CD4-positive, alpha-beta T cell (primary cell): Measurements from ENCODE around the gene ELMO1. TPM values are rescaled to one million over a fixed set of nuclear protein-coding genes. Genes with fewer than 3 reads are reported as not detected.

Experiments used
- ATAC-seq: fragments of 200-7000 bp; cut with Tn5 transposase; one replicate; pipeline ENCODE4 v1.10.0; 2022; ENCODE audit warnings: mild to moderate bottlenecking; ENCODE audit not compliant: poor library complexity
- CTCF ChIA-PET: fragments of 350-600 bp; sonication (Branson Sonifier 250); formaldehyde crosslinking; loops from one replicate; lab custom pipeline; 2021; ENCODE audit warnings: antibody characterized with exemption, inconsistent platforms; lab: Charles Lee
- POLR2A ChIA-PET: fragments of 350-600 bp; sonication (Branson Sonifier 250); formaldehyde crosslinking; loops from one replicate; lab custom pipeline; 2021; ENCODE audit warnings: antibody characterized with exemption, inconsistent platforms; lab: Charles Lee
- DNase-seq, 14 experiments: peaks; one replicate each; pipeline ENCODE4 v3.0.0-alpha.2; 2013 to 2020; ENCODE audit warnings: mixed read lengths in 2 of 14
- H3K27ac ChIP-seq, 2 donors: one replicate each; pipeline versions ENCODE4 v1.5.1 to v1.7.0; 2013; ENCODE audit warnings: low read length in 2 of 2, low read depth in 1 of 2, mild to moderate bottlenecking in 1 of 2
- H3K27me3 ChIP-seq, 2 experiments: 1 replicate in 1 of 2; 2 replicates in 1 of 2; pipeline versions ENCODE4 v1.6.1 to v1.7.0; 2013; ENCODE audit warnings: low read length in 2 of 2, control low read depth in 1 of 2, mild to moderate bottlenecking in 1 of 2, moderate library complexity in 1 of 2; ENCODE audit not compliant: insufficient read depth in 2 of 2, control insufficient read depth in 1 of 2
- H3K36me3 ChIP-seq: one replicate; pipeline ENCODE4 v1.6.1; 2013; ENCODE audit warnings: low read length, control low read depth; ENCODE audit not compliant: insufficient read depth
- H3K4me1 ChIP-seq: one replicate; pipeline ENCODE4 v1.6.1; 2013; ENCODE audit warnings: low read length, control low read depth; ENCODE audit not compliant: insufficient read depth
- H3K4me3 ChIP-seq: one replicate; pipeline ENCODE4 v1.5.1; 2013; ENCODE audit warnings: mild to moderate bottlenecking, low read length, moderate library complexity
- H3K9me3 ChIP-seq, 2 experiments: 1 replicate in 1 of 2; 2 replicates in 1 of 2; pipeline versions ENCODE4 v1.6.1 to v1.7.0; 2013; ENCODE audit warnings: low read length in 2 of 2, mild to moderate bottlenecking in 2 of 2, control low read depth in 1 of 2, moderate library complexity in 1 of 2; ENCODE audit not compliant: control insufficient read depth in 1 of 2, insufficient read depth in 1 of 2
- H3K27ac Mint-ChIP-seq: one replicate; pipeline ENCODE4 v1.8.0; 2020; ENCODE audit warnings: mixed read lengths
- H3K27me3 Mint-ChIP-seq: one replicate; pipeline ENCODE4 v1.8.0; 2021; ENCODE audit warnings: mixed read lengths
- H3K36me3 Mint-ChIP-seq: one replicate; pipeline ENCODE4 v1.8.0; 2021; ENCODE audit warnings: low read depth, mixed read lengths
- H3K4me1 Mint-ChIP-seq: one replicate; pipeline ENCODE4 v1.8.0; 2021; ENCODE audit warnings: low read depth, mixed read lengths
- H3K4me3 Mint-ChIP-seq: one replicate; pipeline ENCODE4 v1.8.0; 2020; ENCODE audit warnings: mild to moderate bottlenecking, mixed read lengths
- H3K9me3 Mint-ChIP-seq: one replicate; pipeline ENCODE4 v1.8.0; 2020; ENCODE audit warnings: mixed read lengths
- intact Hi-C, 2 experiments: fragments of 100-400 bp; cut with DNase I in 1 of 2; cut with micrococcal nuclease in 1 of 2; formaldehyde crosslinking; loops; one replicate each; pipeline versions ENCODE4 v1.15.1 to v1.9.0; 2023 to 2025; cut with DNase I, micrococcal nuclease
- total RNA-seq, 174 experiments: library from RNA in 2 of 174; stranded (reverse) in 2 of 174; gene quantifications; one replicate each; pipeline ENCODE4 v1.2.3 and lab custom pipeline; 2021 to 2026
- TF ChIP-seq, protein P1 (sequence below): fragments of 200-600 bp; IDR thresholded peaks from one replicate; pipeline ENCODE4 v1.8.0; 2022; ENCODE audit warnings: antibody characterized with exemption, mild to moderate bottlenecking

The ELMO1 gene
- total RNA-seq, 2 experiments from 2014 or later, result 117 to 120 TPM

DNA sequence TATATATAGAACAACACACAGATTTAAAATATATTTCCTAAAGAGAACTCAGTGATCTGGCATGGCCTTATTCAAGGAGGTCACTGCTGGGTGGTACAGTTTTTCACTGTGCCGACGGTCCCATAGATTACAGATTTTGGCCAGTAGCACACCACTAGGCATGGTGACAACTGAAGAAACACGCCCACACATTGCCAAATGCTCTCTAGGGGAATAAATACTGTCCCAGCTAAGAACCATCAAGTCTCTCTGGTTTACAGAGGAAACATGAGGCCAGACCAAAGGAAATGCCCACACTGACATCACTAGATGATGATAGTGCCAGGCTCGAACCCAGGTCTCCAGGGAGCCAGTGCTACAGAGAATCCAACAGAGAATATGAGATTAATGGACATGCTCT, 316.8 kb downstream of the ELMO1 start:
- DNase-seq (no peak), ATAC-seq (no peak)
- peaks cover 2% of the 10 kb centered on the region for H3K9me3 Mint-ChIP-seq
- no peak overlapping the region for H3K4me3 Mint-ChIP-seq
- no peaks in the 10 kb centered on the region for H3K27me3 ChIP-seq
- TF ChIP-seq, protein P1, sequence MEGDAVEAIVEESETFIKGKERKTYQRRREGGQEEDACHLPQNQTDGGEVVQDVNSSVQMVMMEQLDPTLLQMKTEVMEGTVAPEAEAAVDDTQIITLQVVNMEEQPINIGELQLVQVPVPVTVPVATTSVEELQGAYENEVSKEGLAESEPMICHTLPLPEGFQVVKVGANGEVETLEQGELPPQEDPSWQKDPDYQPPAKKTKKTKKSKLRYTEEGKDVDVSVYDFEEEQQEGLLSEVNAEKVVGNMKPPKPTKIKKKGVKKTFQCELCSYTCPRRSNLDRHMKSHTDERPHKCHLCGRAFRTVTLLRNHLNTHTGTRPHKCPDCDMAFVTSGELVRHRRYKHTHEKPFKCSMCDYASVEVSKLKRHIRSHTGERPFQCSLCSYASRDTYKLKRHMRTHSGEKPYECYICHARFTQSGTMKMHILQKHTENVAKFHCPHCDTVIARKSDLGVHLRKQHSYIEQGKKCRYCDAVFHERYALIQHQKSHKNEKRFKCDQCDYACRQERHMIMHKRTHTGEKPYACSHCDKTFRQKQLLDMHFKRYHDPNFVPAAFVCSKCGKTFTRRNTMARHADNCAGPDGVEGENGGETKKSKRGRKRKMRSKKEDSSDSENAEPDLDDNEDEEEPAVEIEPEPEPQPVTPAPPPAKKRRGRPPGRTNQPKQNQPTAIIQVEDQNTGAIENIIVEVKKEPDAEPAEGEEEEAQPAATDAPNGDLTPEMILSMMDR, result no peak
- H3K27ac ChIP-seq, result no peak overlapping the region
- H3K9me3 ChIP-seq, result no peaks in the 10 kb centered on the region
- no peaks in the 10 kb centered on the region for H3K4me1 ChIP-seq
- peaks cover 100% of the 10 kb centered on the region for H3K36me3 Mint-ChIP-seq
- H3K27ac Mint-ChIP-seq, result no peak overlapping the region
- H3K36me3 ChIP-seq, result peaks cover 49% of the 10 kb centered on the region
- POLR2A ChIA-PET, result no interaction called here
- CTCF ChIA-PET, result no interaction called here
- peaks cover 32% of the 10 kb centered on the region for H3K4me1 Mint-ChIP-seq
- intact Hi-C loops, result no loop called here
- no peak overlapping the region for H3K4me3 ChIP-seq
- H3K27me3 Mint-ChIP-seq, result no peaks in the 10 kb centered on the region

DNA sequence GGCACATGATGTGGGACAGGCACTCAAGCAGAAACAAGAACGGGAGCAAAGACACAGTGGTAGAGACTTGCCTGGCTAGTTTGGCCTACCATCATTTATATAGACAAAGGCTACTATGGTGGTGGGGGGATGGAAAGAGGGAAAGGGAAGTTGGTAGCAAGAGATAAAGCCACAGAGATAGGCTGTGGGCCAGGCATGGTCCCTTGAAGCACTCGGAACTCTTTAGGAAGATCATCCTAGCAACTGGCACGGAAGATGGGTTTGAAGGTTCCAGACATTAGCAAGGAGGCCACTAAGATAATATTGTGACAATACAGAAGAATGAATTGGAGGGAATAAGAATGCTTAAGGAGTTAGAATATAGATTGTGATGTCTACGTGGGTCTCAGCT, 319.6 kb downstream of the ELMO1 start:
- no peak overlapping the region for H3K27ac ChIP-seq
- H3K27me3 Mint-ChIP-seq, result no peaks in the 10 kb centered on the region
- POLR2A ChIA-PET, result no interaction called here
- H3K36me3 Mint-ChIP-seq, result peaks cover 94% of the 10 kb centered on the region
- DNase-seq (no peak), ATAC-seq (no peak)
- CTCF ChIA-PET, result no interaction called here
- no peak overlapping the region for H3K4me3 ChIP-seq
- H3K27me3 ChIP-seq, result no peaks in the 10 kb centered on the region
- peaks cover 2% of the 10 kb centered on the region for H3K9me3 Mint-ChIP-seq
- H3K4me3 Mint-ChIP-seq, result no peak overlapping the region
- H3K4me1 Mint-ChIP-seq, result peaks cover 14% of the 10 kb centered on the region
- H3K9me3 ChIP-seq, result peaks cover 0 to 3% of the 10 kb centered on the region in 2 experiments
- TF ChIP-seq, protein P1, result no peak
- H3K27ac Mint-ChIP-seq, result no peak overlapping the region
- peaks cover 51% of the 10 kb centered on the region for H3K36me3 ChIP-seq
- intact Hi-C loops, result no loop called here
- H3K4me1 ChIP-seq, result no peaks in the 10 kb centered on the region

DNA sequence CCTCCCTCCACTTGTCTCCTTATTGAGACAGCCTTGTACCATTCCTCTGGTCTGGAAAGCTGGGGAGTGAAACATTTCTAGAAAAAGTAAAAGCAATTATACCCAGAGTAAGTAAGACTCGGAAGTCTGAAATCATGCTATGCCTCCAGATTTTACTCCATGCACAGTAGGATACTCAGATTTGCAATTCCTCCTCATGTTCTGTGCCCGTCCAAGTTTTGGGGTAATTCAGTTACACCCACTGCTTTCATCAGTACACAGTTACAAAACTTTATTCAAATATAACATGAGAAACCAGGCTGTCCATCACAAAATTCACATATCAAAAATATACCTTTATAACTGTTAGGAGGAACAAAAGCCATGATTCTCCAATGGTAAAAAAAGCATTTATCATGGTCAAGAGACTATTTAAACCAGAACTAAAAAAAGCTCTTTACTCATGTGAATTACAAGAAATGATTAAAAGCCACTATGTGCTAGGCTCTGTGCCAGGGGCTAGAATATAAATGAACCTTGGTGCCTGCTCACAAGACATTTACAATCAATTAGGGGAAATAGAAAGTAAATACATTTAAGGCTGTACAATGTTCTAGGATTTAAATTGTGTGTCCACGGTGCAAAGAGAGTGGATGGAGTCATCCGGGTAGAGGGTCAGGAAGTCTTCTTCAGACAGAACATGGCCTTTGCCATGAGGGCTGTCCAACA, 320.2 kb downstream of the ELMO1 start:
- no peak overlapping the region for H3K4me3 ChIP-seq
- H3K27ac ChIP-seq, result no peak overlapping the region
- Mint-ChIP-seq H3K36me3 (peaks cover 94% of the 10 kb centered on the region), H3K4me3 (no peak overlapping the region), H3K9me3 (peaks cover 2% of the 10 kb centered on the region), H3K27ac (no peak overlapping the region), H3K27me3 (no peaks in the 10 kb centered on the region), H3K4me1 (peaks cover 20% of the 10 kb centered on the region)
- H3K4me1 ChIP-seq, result no peaks in the 10 kb centered on the region
- POLR2A ChIA-PET, result no interaction called here
- CTCF ChIA-PET, result no interaction called here
- intact Hi-C loops, result no loop called here
- H3K9me3 ChIP-seq, result peaks cover 0 to 3% of the 10 kb centered on the region in 2 experiments
- ATAC-seq (no peak), DNase-seq (no peak)
- TF ChIP-seq, protein P1, result no peak
- no peaks in the 10 kb centered on the region for H3K27me3 ChIP-seq
- H3K36me3 ChIP-seq, result peaks cover 45% of the 10 kb centered on the region
